AG10803 (cell line): Measurements from ENCODE around the gene CCDC24.

ENCODE experiments used
- DNase-seq: peaks from one replicate; pipeline ENCODE4 v3.0.0; 2010; ENCODE audit warnings: low read depth
- H3K4me3 ChIP-seq: 2 replicates; pipeline ENCODE4 v1.5.1; 2011; ENCODE audit warnings: mild to moderate bottlenecking, low read length, control low read depth
- CTCF ChIP-seq: conservative IDR thresholded peaks from 2 replicates; pipeline ENCODE4 v1.5.1; 2011; ENCODE audit warnings: mild to moderate bottlenecking, low read length, control low read depth, inconsistent platforms

The CCDC24 gene

GRCh38 chr1:44044071-44044801 lies 52.8 kb downstream of the CCDC24 start:
- H3K4me3 ChIP-seq, result no peak overlapping the region
- DNase-seq, result no peak
- TF ChIP-seq CTCF, result no peak

DNA sequence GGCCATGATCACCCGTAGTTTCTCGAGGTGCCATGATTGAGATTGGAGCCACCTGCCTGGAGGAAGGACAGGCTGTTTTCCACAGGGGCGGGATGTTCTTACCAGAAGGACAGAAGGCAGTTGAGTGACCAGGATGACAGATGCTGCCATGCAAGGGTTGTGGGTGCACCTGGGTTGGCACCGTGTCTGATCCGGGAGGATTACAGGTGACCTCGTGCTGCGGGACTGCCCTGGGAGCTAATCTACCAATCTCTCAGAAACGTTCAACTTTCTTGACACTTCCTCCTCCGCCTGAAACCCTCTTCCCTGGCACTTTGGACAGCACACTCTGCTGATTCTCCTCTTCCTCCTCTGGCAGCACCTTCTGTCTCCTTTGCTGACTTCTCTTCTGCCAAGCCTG lies 53.7 kb downstream of the CCDC24 start:
- DNase-seq, result no peak
- no peak overlapping the region for H3K4me3 ChIP-seq
- no peak for TF ChIP-seq CTCF
